Kidney epithelial cell (primary cell): Measurements from ENCODE around the gene NT5C3A. TPM values are rescaled to one million over a fixed set of nuclear protein-coding genes. Genes with fewer than 3 reads are reported as not detected.
"Not testable (repeated sequence)": the region's sequence is repeated elsewhere in the genome, so short reads cannot be mapped to it uniquely, and the experiment has no call there.

Experiments used
- DNase-seq: peaks from one replicate; pipeline ENCODE4 v3.0.0-alpha.2; 2010; ENCODE audit warnings: low read depth
- H3K27me3 ChIP-seq: 2 replicates; pipeline ENCODE4 v1.6.0; 2011; ENCODE audit warnings: low read length; ENCODE audit not compliant: control insufficient read depth, insufficient read depth
- H3K36me3 ChIP-seq: 2 replicates; pipeline ENCODE4 v1.5.1; 2011; ENCODE audit warnings: low read length; ENCODE audit not compliant: control insufficient read depth, insufficient read depth
- H3K4me3 ChIP-seq: 2 replicates; pipeline ENCODE4 v1.5.1; 2011; ENCODE audit warnings: low read depth, mild to moderate bottlenecking, control low read depth, low read length
- total RNA-seq: library from RNA; depleted of rRNA; stranded (reverse); fragments of >200 nt; gene quantifications from 2 replicates; pipeline ENCODE4 v1.2.3, GENCODE V29; 2015

Gene NT5C3A
- total RNA-seq, 1 donor from 2014 or later = 20.7 TPM

GRCh38 chr7:32998361-32999171 lies 64.0 kb downstream of the NT5C3A start:
- H3K27me3 ChIP-seq, H3K4me3 ChIP-seq, H3K36me3 ChIP-seq: not testable (repeated sequence)
- peak; percentile 25 for DNase-seq

- H3K4me3 ChIP-seq, H3K36me3 ChIP-seq, H3K27me3 ChIP-seq, DNase-seq: not testable (repeated sequence)
Measured at GRCh38 chr7:32997956-32998355, 64.6 kb downstream of the NT5C3A start.

DNA sequence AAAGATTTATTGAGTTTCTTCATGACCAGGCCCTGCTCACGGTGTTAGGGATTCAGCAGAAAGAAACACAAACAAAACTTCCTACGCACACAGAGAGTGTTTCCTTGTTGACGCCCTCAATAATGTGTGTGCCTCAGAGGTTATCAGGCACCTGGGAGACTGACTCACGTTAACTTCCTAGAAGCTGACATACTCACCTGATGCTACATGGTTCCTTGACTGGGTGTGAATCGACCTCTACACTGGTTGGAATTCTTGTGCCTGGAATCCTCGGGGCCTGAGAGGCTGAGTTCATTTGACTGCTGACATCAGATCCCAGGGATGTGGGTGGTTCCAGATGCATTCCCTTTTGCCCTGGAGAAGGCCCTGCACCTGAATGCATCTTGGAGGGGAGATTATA lies 69.8 kb downstream of the NT5C3A start:
- not testable (repeated sequence) for H3K27me3 ChIP-seq, H3K4me3 ChIP-seq, DNase-seq, H3K36me3 ChIP-seq

DNA sequence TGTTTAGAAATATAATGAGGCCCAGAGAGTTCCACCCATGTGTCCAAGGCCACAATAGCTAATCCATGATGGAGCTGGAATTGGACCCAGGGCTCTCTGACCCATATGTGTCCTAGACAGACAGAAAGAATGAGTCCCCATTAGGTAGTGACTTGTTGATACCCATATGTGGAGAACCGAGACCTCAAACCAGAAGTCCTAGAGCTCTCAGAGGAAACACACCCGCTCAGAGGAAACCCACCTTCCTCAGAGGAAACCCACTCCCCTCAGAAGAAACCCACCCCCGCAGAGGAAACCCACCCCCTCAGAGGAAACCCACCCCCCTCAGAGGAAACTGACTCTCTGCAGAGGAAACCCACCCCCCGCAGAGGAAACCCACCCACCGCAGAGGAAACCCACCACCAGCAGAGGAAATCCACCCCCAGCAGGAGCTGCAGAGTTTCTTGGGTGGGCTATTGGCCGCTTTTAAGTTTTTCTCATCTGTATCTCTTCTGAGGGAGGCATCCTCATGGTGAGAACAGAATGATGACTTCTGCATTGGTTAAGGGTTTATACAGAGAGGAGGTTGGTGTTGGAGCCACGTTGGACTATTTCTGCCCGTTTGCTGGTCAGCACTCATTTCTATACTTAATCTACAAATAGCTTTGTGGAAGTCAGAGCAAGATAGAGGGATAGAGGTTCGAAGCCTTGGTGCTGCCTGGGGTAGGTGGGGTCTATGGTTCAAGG lies 70.4 kb downstream of the NT5C3A start:
- not testable (repeated sequence) for DNase-seq, H3K27me3 ChIP-seq, H3K36me3 ChIP-seq, H3K4me3 ChIP-seq

GRCh38 chr7:32991068-32991585 lies 71.4 kb downstream of the NT5C3A start:
- DNase-seq, H3K4me3 ChIP-seq, H3K27me3 ChIP-seq, H3K36me3 ChIP-seq: not testable (repeated sequence)

- H3K36me3 ChIP-seq, H3K27me3 ChIP-seq, H3K4me3 ChIP-seq, DNase-seq: not testable (repeated sequence)
Measured at GRCh38 chr7:32988148-32988547, 74.4 kb downstream of the NT5C3A start.

GRCh38 chr7:32979902-32980301 lies 82.7 kb downstream of the NT5C3A start:
- not testable (repeated sequence) for H3K36me3 ChIP-seq, DNase-seq, H3K4me3 ChIP-seq, H3K27me3 ChIP-seq

- H3K4me3 ChIP-seq, H3K36me3 ChIP-seq, DNase-seq, H3K27me3 ChIP-seq: not testable (repeated sequence)
Measured at GRCh38 chr7:32979246-32979645, 83.3 kb downstream of the NT5C3A start.

DNA sequence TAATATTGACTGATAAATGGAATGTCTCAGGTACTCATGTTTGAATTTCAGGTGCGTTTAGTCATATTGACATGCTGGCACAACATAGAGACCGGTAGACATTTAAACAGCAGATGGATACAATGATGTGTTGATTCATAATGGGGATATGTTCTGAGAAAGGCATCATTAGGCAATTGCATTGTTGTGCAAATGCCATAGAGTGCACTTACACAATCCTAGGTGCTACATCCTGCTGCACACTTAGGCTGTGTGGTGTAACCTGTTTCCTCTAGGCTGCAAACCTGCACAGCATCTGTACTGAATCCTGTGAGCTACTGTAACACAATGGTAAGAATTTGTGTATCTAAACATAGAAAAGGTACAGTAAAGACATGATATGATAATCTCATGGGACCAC lies 85.4 kb downstream of the NT5C3A start:
- H3K36me3 ChIP-seq, H3K27me3 ChIP-seq, H3K4me3 ChIP-seq, DNase-seq: not testable (repeated sequence)

GRCh38 chr7:32971967-32972366 lies 90.6 kb downstream of the NT5C3A start:
- H3K36me3 ChIP-seq, DNase-seq, H3K27me3 ChIP-seq, H3K4me3 ChIP-seq: not testable (repeated sequence)

GRCh38 chr7:32967268-32967582 lies 95.4 kb downstream of the NT5C3A start:
- not testable (repeated sequence) for H3K4me3 ChIP-seq, H3K36me3 ChIP-seq, DNase-seq, H3K27me3 ChIP-seq

- not testable (repeated sequence) for H3K4me3 ChIP-seq, H3K27me3 ChIP-seq, DNase-seq, H3K36me3 ChIP-seq
Measured at GRCh38 chr7:32966489-32967267, 95.9 kb downstream of the NT5C3A start.
